Measurements from ENCODE around the gene NDUFS8. TPM values are rescaled to one million over a fixed set of nuclear protein-coding genes. Genes with fewer than 3 reads are reported as not detected.

The NDUFS8 gene
- total and polyA plus RNA-seq, 4 donors: 70.1 to 159 (median 84.3) TPM

- no peaks in the 10 kb centered on the region for H3K4me1 ChIP-seq (ENCODE audit: control insufficient read depth in 1 of 2, insufficient read depth in 2 of 2, low read length in 2 of 2)
- H3K4me3 ChIP-seq (ENCODE audit: low read length in 2 of 2): no peak overlapping the region
- H3K27ac ChIP-seq (ENCODE audit: low read depth in 1 of 2, low read length in 2 of 2): no peak overlapping the region
- H3K27me3 ChIP-seq (ENCODE audit: control insufficient read depth in 1 of 2, insufficient read depth in 2 of 2, low read length in 1 of 2): no peaks in the 10 kb centered on the region
- H3K36me3 ChIP-seq (ENCODE audit: control insufficient read depth in 1 of 2, insufficient read depth in 2 of 2, low read length in 1 of 2): no peaks in the 10 kb centered on the region
- WGBS, 2 donors: 88% methylated on average over 14 to 16 of the region's 16 CpGs
- intact Hi-C loops (cut with DNase I): no loop called here
- ATAC-seq (ENCODE audit: low FRiP score) (no peak), DNase-seq (peak in 1 of 2 donors; percentile 34)
- H3K9me3 ChIP-seq (ENCODE audit: control insufficient read depth, low read length): no peaks in the 10 kb centered on the region
Observed at GRCh38 chr11:68007498-68008380, 22.7 kb upstream of the NDUFS8 start.

GRCh38 chr11:68008381-68009337 is 21.8 kb upstream of the NDUFS8 start:
- Histone ChIP-seq H3K27me3 (ENCODE audit: control insufficient read depth in 1 of 2, insufficient read depth in 2 of 2, low read length in 1 of 2) (no peaks in the 10 kb centered on the region), H3K4me3 (ENCODE audit: low read length in 2 of 2) (no peak overlapping the region), H3K27ac (ENCODE audit: low read depth in 1 of 2, low read length in 2 of 2) (no peak overlapping the region), H3K4me1 (ENCODE audit: control insufficient read depth in 1 of 2, insufficient read depth in 2 of 2, low read length in 2 of 2) (no peaks in the 10 kb centered on the region), H3K9me3 (ENCODE audit: control insufficient read depth, low read length) (no peaks in the 10 kb centered on the region), H3K36me3 (ENCODE audit: control insufficient read depth in 1 of 2, insufficient read depth in 2 of 2, low read length in 1 of 2) (no peaks in the 10 kb centered on the region)
- ATAC-seq (ENCODE audit: low FRiP score) (no peak), DNase-seq (peak; percentile 65 to 75)
- 80 to 82% methylated on average over 26 to 27 of the region's 27 CpGs for WGBS, 2 donors
- intact Hi-C loops (cut with DNase I): no loop called here

- Histone ChIP-seq H3K27me3 (ENCODE audit: control insufficient read depth in 1 of 2, insufficient read depth in 2 of 2, low read length in 1 of 2) (no peaks in the 10 kb centered on the region), H3K9me3 (ENCODE audit: control insufficient read depth, low read length) (no peaks in the 10 kb centered on the region), H3K27ac (ENCODE audit: low read depth in 1 of 2, low read length in 2 of 2) (no peak overlapping the region), H3K4me3 (ENCODE audit: low read length in 2 of 2) (no peak overlapping the region), H3K36me3 (ENCODE audit: control insufficient read depth in 1 of 2, insufficient read depth in 2 of 2, low read length in 1 of 2) (no peaks in the 10 kb centered on the region), H3K4me1 (ENCODE audit: control insufficient read depth in 1 of 2, insufficient read depth in 2 of 2, low read length in 2 of 2) (no peaks in the 10 kb centered on the region)
- intact Hi-C loops (cut with DNase I): loop anchor here in 1 of 2 donors (2.0 to 5.0 kb wide), 2 partner anchors 21 to 113 kb away; partner anchors contain the start of genes CHKA and NDUFS8
- DNase-seq (peak in 1 of 2 donors; percentile 39), ATAC-seq (ENCODE audit: low FRiP score) (no peak)
- WGBS, 2 donors: 55 to 62% methylated on average over 12 of the region's 12 CpGs
Observed at GRCh38 chr11:68009391-68010089, 20.9 kb upstream of the NDUFS8 start.

GRCh38 chr11:68010090-68011041 is 20.1 kb upstream of the NDUFS8 start, which contains the start of gene ALDH3B1:
Gene ALDH3B1 (plus strand): TSS chr11:68010327. CDS start chr11:68015298, 4,971 bp downstream.
- no peaks in the 10 kb centered on the region for H3K27me3 ChIP-seq (ENCODE audit: control insufficient read depth in 1 of 2, insufficient read depth in 2 of 2, low read length in 1 of 2)
- H3K4me3 ChIP-seq (ENCODE audit: low read length in 2 of 2): no peak within 1 kb of the TSS
- H3K36me3 ChIP-seq (ENCODE audit: control insufficient read depth in 1 of 2, insufficient read depth in 2 of 2, low read length in 1 of 2): no peaks in the 10 kb centered on the region
- DNase-seq (peak; percentile 97), ATAC-seq (ENCODE audit: low FRiP score) (peak; percentile 87)
- intact Hi-C loops (cut with DNase I): loop anchor here in 1 of 2 donors (2.0 to 5.0 kb wide), 2 partner anchors 20 to 112 kb away; partner anchors contain the start of genes CHKA and NDUFS8
- 9 to 14% methylated on average over 33 of the region's 33 CpGs for WGBS, 2 donors
- H3K9me3 ChIP-seq (ENCODE audit: control insufficient read depth, low read length): no peaks in the 10 kb centered on the region
- no peaks in the 10 kb centered on the region for H3K4me1 ChIP-seq (ENCODE audit: control insufficient read depth in 1 of 2, insufficient read depth in 2 of 2, low read length in 2 of 2)
- peak within 1 kb of the TSS in 1 of 2 donors; percentile 61 for H3K27ac ChIP-seq (ENCODE audit: low read depth in 1 of 2, low read length in 2 of 2)

GRCh38 chr11:68011051-68011943 is 19.2 kb upstream of the NDUFS8 start:
- no peaks in the 10 kb centered on the region for H3K27me3 ChIP-seq (ENCODE audit: control insufficient read depth in 1 of 2, insufficient read depth in 2 of 2, low read length in 1 of 2)
- H3K4me1 ChIP-seq (ENCODE audit: control insufficient read depth in 1 of 2, insufficient read depth in 2 of 2, low read length in 2 of 2): no peaks in the 10 kb centered on the region

GRCh38 chr11:68012044-68012842 is 18.2 kb upstream of the NDUFS8 start:
- Histone ChIP-seq H3K9me3 (ENCODE audit: control insufficient read depth, low read length) (no peaks in the 10 kb centered on the region), H3K27me3 (ENCODE audit: control insufficient read depth in 1 of 2, insufficient read depth in 2 of 2, low read length in 1 of 2) (no peaks in the 10 kb centered on the region), H3K27ac (ENCODE audit: low read depth in 1 of 2, low read length in 2 of 2) (no peak overlapping the region), H3K36me3 (ENCODE audit: control insufficient read depth in 1 of 2, insufficient read depth in 2 of 2, low read length in 1 of 2) (no peaks in the 10 kb centered on the region), H3K4me3 (ENCODE audit: low read length in 2 of 2) (no peak overlapping the region), H3K4me1 (ENCODE audit: control insufficient read depth in 1 of 2, insufficient read depth in 2 of 2, low read length in 2 of 2) (no peaks in the 10 kb centered on the region)
- WGBS, 2 donors: 89 to 92% methylated on average over 17 of the region's 17 CpGs
- intact Hi-C loops (cut with DNase I): loop anchor here in 1 of 2 donors (5.0 kb wide), 1 partner anchor 110 kb away; the partner anchor contains the start of gene CHKA
- ATAC-seq (ENCODE audit: low FRiP score): no peak
- peak in 1 of 2 donors; percentile 44 for DNase-seq

More at GRCh38 chr11:68011051-68011943, 19.2 kb upstream of the NDUFS8 start:
- Histone ChIP-seq H3K9me3 (ENCODE audit: control insufficient read depth, low read length) (no peaks in the 10 kb centered on the region), H3K4me3 (ENCODE audit: low read length in 2 of 2) (no peak overlapping the region), H3K36me3 (ENCODE audit: control insufficient read depth in 1 of 2, insufficient read depth in 2 of 2, low read length in 1 of 2) (no peaks in the 10 kb centered on the region), H3K27ac (ENCODE audit: low read depth in 1 of 2, low read length in 2 of 2) (no peak overlapping the region)
- intact Hi-C loops (cut with DNase I): loop anchor here in 1 of 2 donors (2.0 to 5.0 kb wide), 2 partner anchors 20 to 111 kb away; partner anchors contain the start of genes CHKA and NDUFS8
- 92 to 95% methylated on average over 16 of the region's 16 CpGs for WGBS, 2 donors
- ATAC-seq (ENCODE audit: low FRiP score): no peak
- no peak for DNase-seq
